ENCODE data around the gene DPP6.

DPP6 gene

GRCh38 chr7:154493594-154493993 is 441.4 kb downstream of the DPP6 start:
- no peaks in the 10 kb centered on the region for H3K27me3 ChIP-seq (ENCODE audit: insufficient read depth, low read depth)
- no peaks in the 10 kb centered on the region for H3K36me3 ChIP-seq (ENCODE audit: insufficient read depth)
- no peaks in the 10 kb centered on the region for H3K79me2 ChIP-seq (ENCODE audit: insufficient read depth, low read depth)
- no peaks in the 10 kb centered on the region for H4K20me1 ChIP-seq (ENCODE audit: insufficient read depth)
- H3K4me2 ChIP-seq: no peak overlapping the region
- H3K4me3 ChIP-seq (IDR thresholded peaks at IDR 0.05; ENCODE audit: insufficient read depth, low read depth, low read length): no peak overlapping the region
- no peaks in the 10 kb centered on the region for H3K4me1 ChIP-seq (ENCODE audit: low read depth, poor library complexity, severe bottlenecking)
- no peak overlapping the region for H2AFZ ChIP-seq (ENCODE audit: low read depth)
- no peak overlapping the region for H3K27ac ChIP-seq
- TF ChIP-seq, protein P1, sequence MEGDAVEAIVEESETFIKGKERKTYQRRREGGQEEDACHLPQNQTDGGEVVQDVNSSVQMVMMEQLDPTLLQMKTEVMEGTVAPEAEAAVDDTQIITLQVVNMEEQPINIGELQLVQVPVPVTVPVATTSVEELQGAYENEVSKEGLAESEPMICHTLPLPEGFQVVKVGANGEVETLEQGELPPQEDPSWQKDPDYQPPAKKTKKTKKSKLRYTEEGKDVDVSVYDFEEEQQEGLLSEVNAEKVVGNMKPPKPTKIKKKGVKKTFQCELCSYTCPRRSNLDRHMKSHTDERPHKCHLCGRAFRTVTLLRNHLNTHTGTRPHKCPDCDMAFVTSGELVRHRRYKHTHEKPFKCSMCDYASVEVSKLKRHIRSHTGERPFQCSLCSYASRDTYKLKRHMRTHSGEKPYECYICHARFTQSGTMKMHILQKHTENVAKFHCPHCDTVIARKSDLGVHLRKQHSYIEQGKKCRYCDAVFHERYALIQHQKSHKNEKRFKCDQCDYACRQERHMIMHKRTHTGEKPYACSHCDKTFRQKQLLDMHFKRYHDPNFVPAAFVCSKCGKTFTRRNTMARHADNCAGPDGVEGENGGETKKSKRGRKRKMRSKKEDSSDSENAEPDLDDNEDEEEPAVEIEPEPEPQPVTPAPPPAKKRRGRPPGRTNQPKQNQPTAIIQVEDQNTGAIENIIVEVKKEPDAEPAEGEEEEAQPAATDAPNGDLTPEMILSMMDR (conservative IDR thresholded peaks at IDR 0.05; ENCODE audit: low read depth, low read length): no peak
- H3K9ac ChIP-seq: no peak overlapping the region

DNA sequence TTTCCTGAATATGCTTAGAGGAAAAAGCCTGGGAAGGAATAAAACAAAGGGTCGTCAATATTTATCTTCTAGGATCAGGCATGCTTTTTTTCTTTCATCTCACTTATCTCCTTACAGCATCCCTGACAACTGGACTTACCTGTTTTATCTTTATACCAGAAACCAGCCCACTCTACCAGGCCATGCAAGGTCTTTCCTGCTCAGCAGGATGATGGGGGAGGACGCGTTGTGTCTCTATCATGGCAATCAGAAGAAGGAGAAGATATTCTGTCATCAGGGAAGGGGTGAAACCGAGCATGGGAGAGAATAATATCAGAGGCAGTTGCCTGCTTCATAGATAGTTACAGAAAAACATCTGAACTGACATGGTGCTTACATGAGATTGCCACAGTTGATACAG is 445.6 kb downstream of the DPP6 start:
- Histone ChIP-seq H3K79me2 (ENCODE audit: insufficient read depth, low read depth) (no peaks in the 10 kb centered on the region), H3K4me3 (IDR thresholded peaks at IDR 0.05; ENCODE audit: insufficient read depth, low read depth, low read length) (no peak overlapping the region), H3K9ac (no peak overlapping the region), H3K27me3 (ENCODE audit: insufficient read depth, low read depth) (no peaks in the 10 kb centered on the region), H3K4me1 (ENCODE audit: low read depth, poor library complexity, severe bottlenecking) (no peaks in the 10 kb centered on the region), H3K27ac (no peak overlapping the region), H4K20me1 (ENCODE audit: insufficient read depth) (no peaks in the 10 kb centered on the region), H3K36me3 (ENCODE audit: insufficient read depth) (no peaks in the 10 kb centered on the region), H2AFZ (ENCODE audit: low read depth) (no peak overlapping the region), H3K4me2 (no peak overlapping the region)
- TF ChIP-seq, protein P1 (conservative IDR thresholded peaks at IDR 0.05; ENCODE audit: low read depth, low read length): no peak

- no peak overlapping the region for H2AFZ ChIP-seq (ENCODE audit: low read depth)
- H3K4me1 ChIP-seq (ENCODE audit: low read depth, poor library complexity, severe bottlenecking): no peaks in the 10 kb centered on the region
- H3K27me3 ChIP-seq (ENCODE audit: insufficient read depth, low read depth): no peaks in the 10 kb centered on the region
- no peak overlapping the region for H3K27ac ChIP-seq
- no peak overlapping the region for H3K9ac ChIP-seq
- H3K4me2 ChIP-seq: no peak overlapping the region
- no peak overlapping the region for H3K4me3 ChIP-seq (IDR thresholded peaks at IDR 0.05; ENCODE audit: insufficient read depth, low read depth, low read length)
- TF ChIP-seq, protein P1 (conservative IDR thresholded peaks at IDR 0.05; ENCODE audit: low read depth, low read length): peak; percentile 92
- H4K20me1 ChIP-seq (ENCODE audit: insufficient read depth): no peaks in the 10 kb centered on the region
- no peaks in the 10 kb centered on the region for H3K36me3 ChIP-seq (ENCODE audit: insufficient read depth)
- no peaks in the 10 kb centered on the region for H3K79me2 ChIP-seq (ENCODE audit: insufficient read depth, low read depth)
These were observed 451.9 kb downstream of the DPP6 start for GRCh38 chr7:154503962-154504550.

GRCh38 chr7:154504918-154505317 is 452.7 kb downstream of the DPP6 start:
- no peaks in the 10 kb centered on the region for H3K4me1 ChIP-seq (ENCODE audit: low read depth, poor library complexity, severe bottlenecking)
- no peak overlapping the region for H3K27ac ChIP-seq
- H2AFZ ChIP-seq (ENCODE audit: low read depth): no peak overlapping the region
- TF ChIP-seq, protein P1 (conservative IDR thresholded peaks at IDR 0.05; ENCODE audit: low read depth, low read length): no peak
- H3K27me3 ChIP-seq (ENCODE audit: insufficient read depth, low read depth): no peaks in the 10 kb centered on the region
- H3K4me2 ChIP-seq: no peak overlapping the region
- no peaks in the 10 kb centered on the region for H4K20me1 ChIP-seq (ENCODE audit: insufficient read depth)
- no peaks in the 10 kb centered on the region for H3K36me3 ChIP-seq (ENCODE audit: insufficient read depth)
- H3K9ac ChIP-seq: no peak overlapping the region
- H3K79me2 ChIP-seq (ENCODE audit: insufficient read depth, low read depth): no peaks in the 10 kb centered on the region
- H3K4me3 ChIP-seq (IDR thresholded peaks at IDR 0.05; ENCODE audit: insufficient read depth, low read depth, low read length): no peak overlapping the region
